Ishikawa (cell line): ENCODE measurements around the gene OR9Q1.
"Not testable (repeated sequence)": the region's sequence is repeated elsewhere in the genome, so short reads cannot be mapped to it uniquely, and the experiment has no call there.

Source experiments
- CEBPB ChIP-seq: IDR thresholded peaks from 2 replicates; pipeline ENCODE4 v1.6.1; 2012
- CREB1 ChIP-seq: IDR thresholded peaks from 2 replicates; pipeline ENCODE4 v1.6.1; 2012; ENCODE audit warnings: low read depth
- EGR1 ChIP-seq: IDR thresholded peaks from 2 replicates; pipeline ENCODE4 v1.6.1; 2012
- EP300 ChIP-seq: IDR thresholded peaks from 2 replicates; pipeline ENCODE4 v1.6.1; 2012; ENCODE audit warnings: borderline replicate concordance
- FOXM1 ChIP-seq: IDR thresholded peaks from 2 replicates; pipeline ENCODE4 v1.6.1; 2012; ENCODE audit warnings: low read depth, borderline replicate concordance
- NFIC ChIP-seq: IDR thresholded peaks from 2 replicates; pipeline ENCODE4 v1.6.1; 2012
- RAD21 ChIP-seq: IDR thresholded peaks from 2 replicates; pipeline ENCODE4 v1.6.1; 2012; ENCODE audit warnings: low read depth
- TAF1 ChIP-seq: IDR thresholded peaks from 2 replicates; pipeline ENCODE4 v1.6.1; 2012; ENCODE audit warnings: low read depth, mild to moderate bottlenecking
- TCF12 ChIP-seq: IDR thresholded peaks from 2 replicates; pipeline ENCODE4 v1.6.1; 2012; ENCODE audit warnings: low read depth
- TEAD4 ChIP-seq: IDR thresholded peaks from 2 replicates; pipeline ENCODE4 v1.6.1; 2012
- YY1 ChIP-seq: IDR thresholded peaks from 2 replicates; pipeline ENCODE4 v1.6.1; 2012; ENCODE audit warnings: low read depth
- ZBTB7A ChIP-seq: IDR thresholded peaks from 2 replicates; pipeline ENCODE4 v1.6.1; 2012; ENCODE audit warnings: low read depth
- TF ChIP-seq, protein P1 (sequence below): IDR thresholded peaks from 2 replicates; pipeline ENCODE4 v1.6.1; 2012
- TF ChIP-seq, protein P2 (sequence below): IDR thresholded peaks from 2 replicates; pipeline ENCODE4 v1.6.1; 2012; ENCODE audit warnings: low read depth, mild to moderate bottlenecking
- TF ChIP-seq, protein P3 (sequence below): IDR thresholded peaks from 2 replicates; pipeline ENCODE4 v1.6.1; 2012

OR9Q1 gene

DNA sequence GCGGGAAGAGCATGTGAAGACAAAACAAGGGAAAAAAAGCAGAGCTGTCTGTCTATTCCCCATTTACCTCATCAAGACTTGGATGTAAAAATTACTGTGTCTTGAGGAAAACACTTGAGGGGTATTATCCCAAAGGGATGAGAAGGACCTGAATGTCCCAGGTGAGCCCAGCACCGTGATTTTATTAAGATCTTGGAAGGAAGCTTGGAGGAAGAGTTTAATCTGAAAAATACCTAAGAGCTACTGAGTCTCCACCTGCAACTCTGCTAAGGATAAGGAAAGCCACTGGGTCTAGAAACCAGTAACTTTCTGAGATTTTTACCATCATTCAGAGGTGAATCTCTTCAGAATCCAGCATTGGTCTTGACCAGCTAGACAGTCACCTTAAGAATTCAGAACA, 188.7 kb downstream of the OR9Q1 start, which contains the start of gene OR1S1:
Gene OR1S1, plus strand, starts transcription at position 301 of the 400 bp plus-strand sequence.
- TF ChIP-seq RAD21, TEAD4: not testable (repeated sequence)
- TF ChIP-seq, protein P1, sequence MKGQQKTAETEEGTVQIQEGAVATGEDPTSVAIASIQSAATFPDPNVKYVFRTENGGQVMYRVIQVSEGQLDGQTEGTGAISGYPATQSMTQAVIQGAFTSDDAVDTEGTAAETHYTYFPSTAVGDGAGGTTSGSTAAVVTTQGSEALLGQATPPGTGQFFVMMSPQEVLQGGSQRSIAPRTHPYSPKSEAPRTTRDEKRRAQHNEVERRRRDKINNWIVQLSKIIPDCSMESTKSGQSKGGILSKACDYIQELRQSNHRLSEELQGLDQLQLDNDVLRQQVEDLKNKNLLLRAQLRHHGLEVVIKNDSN = not testable (repeated sequence)

DNA sequence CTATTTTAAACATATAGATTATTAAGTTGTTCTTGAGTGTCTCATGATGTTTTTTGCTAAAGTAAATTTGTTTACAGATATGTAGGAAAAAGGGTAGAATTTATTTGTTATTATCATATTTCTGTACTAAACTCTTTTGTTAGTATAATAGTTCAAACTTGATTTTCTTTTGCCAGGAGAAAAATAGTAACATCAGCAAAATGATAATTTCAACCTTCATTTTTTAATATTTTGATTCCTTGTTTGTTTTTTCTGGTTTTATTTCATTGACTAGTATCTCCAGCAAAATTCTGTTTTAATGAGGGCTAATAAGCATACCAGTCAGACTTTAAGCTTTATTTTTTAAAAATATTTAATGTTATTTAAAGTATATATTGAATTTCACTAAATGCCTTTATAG, 192.8 kb downstream of the OR9Q1 start:
- TF ChIP-seq, protein P2, sequence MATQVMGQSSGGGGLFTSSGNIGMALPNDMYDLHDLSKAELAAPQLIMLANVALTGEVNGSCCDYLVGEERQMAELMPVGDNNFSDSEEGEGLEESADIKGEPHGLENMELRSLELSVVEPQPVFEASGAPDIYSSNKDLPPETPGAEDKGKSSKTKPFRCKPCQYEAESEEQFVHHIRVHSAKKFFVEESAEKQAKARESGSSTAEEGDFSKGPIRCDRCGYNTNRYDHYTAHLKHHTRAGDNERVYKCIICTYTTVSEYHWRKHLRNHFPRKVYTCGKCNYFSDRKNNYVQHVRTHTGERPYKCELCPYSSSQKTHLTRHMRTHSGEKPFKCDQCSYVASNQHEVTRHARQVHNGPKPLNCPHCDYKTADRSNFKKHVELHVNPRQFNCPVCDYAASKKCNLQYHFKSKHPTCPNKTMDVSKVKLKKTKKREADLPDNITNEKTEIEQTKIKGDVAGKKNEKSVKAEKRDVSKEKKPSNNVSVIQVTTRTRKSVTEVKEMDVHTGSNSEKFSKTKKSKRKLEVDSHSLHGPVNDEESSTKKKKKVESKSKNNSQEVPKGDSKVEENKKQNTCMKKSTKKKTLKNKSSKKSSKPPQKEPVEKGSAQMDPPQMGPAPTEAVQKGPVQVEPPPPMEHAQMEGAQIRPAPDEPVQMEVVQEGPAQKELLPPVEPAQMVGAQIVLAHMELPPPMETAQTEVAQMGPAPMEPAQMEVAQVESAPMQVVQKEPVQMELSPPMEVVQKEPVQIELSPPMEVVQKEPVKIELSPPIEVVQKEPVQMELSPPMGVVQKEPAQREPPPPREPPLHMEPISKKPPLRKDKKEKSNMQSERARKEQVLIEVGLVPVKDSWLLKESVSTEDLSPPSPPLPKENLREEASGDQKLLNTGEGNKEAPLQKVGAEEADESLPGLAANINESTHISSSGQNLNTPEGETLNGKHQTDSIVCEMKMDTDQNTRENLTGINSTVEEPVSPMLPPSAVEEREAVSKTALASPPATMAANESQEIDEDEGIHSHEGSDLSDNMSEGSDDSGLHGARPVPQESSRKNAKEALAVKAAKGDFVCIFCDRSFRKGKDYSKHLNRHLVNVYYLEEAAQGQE = no peak
- TF ChIP-seq, protein P1 = no peak
- TF ChIP-seq EP300 = no peak
- no peak for TF ChIP-seq TCF12
- no peak for TF ChIP-seq CREB1
- TF ChIP-seq YY1 = no peak
- TF ChIP-seq TEAD4 = no peak
- TF ChIP-seq RAD21 = no peak
- TF ChIP-seq TAF1 = no peak
- no peak for TF ChIP-seq ZBTB7A
- TF ChIP-seq FOXM1 = no peak
- no peak for TF ChIP-seq CEBPB
- TF ChIP-seq, protein P3, sequence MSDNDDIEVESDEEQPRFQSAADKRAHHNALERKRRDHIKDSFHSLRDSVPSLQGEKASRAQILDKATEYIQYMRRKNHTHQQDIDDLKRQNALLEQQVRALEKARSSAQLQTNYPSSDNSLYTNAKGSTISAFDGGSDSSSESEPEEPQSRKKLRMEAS = no peak
- TF ChIP-seq EGR1 = no peak

DNA sequence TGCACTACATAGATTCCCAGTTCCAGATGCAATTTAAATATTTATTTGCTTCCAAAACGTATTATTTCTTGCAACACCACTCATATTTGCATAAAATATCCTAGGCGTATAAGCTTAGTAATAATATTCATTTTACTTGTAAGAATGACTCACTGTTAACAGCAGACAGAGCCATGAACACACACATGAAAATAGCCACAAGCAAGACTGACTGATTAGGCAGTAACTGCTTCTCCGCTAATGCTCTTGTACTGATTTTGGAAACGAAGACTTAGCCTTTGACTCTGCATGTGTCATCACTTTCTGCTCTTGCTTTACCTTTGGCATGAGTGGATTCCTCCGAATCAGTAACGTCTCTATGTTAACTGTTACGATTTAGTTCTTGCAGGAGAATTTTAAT, 199.0 kb downstream of the OR9Q1 start:
- TF ChIP-seq NFIC (no peak), CREB1 (no peak), CEBPB (no peak), FOXM1 (no peak), YY1 (no peak), TEAD4 (no peak), EP300 (no peak), ZBTB7A (no peak), TCF12 (no peak), EGR1 (no peak), RAD21 (no peak), TAF1 (no peak)
- TF ChIP-seq, protein P2 = no peak
- TF ChIP-seq, protein P3 = no peak
- TF ChIP-seq, protein P1 = no peak

DNA sequence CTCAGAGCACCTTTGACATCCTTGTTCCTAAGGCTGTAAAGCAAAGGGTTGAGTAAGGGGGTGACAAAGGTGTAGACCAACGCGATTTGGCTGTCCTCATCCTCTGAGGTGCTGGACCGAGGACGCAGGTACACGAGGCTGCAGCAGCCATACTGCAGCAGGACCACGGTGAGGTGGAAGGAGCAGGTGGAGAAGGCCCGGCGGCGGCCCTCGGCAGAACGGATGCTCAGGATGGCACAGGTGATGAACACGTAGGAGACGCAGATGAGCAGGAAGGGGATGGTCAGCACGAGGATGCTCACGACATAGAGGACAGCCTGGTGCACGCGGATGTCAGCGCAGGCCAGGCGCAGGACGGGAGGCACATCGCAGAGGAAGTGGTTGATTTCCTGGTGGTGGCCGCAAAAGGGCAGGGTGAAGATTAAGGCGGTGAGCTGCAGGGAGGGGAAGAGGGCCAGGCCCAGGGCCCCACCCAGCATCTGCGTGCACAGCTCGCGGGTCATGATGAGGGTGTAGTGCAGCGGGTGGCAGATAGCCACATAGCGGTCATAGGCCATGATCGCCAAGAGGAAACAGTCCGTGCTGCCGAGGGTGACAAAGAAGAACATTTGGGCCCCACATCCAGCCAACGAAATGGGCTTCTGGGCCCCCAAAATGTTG, 204.4 kb downstream of the OR9Q1 start:
- TF ChIP-seq, protein P2 = no peak
- TF ChIP-seq EP300 = no peak
- TF ChIP-seq, protein P3 = no peak
- TF ChIP-seq NFIC = no peak
- TF ChIP-seq TAF1 = no peak
- TF ChIP-seq CEBPB = no peak
- TF ChIP-seq TCF12 = no peak
- no peak for TF ChIP-seq EGR1
- no peak for TF ChIP-seq RAD21
